Dermis microvascular lymphatic vessel endothelial cell (primary cell): Measurements from ENCODE around the gene CST9L. TPM values are rescaled to one million over a fixed set of nuclear protein-coding genes. Genes with fewer than 3 reads are reported as not detected.

Experiments
- DNase-seq, 2 donors: peaks; one replicate each; pipeline versions ENCODE4 v3.0.0 to v3.0.0-alpha.2; 2010; ENCODE audit warnings: low read depth in 2 of 2
- total RNA-seq: library from RNA; depleted of rRNA; stranded (reverse); fragments of >200 nt; gene quantifications from 2 replicates; pipeline ENCODE4 v1.2.1, GENCODE V29; 2014

Gene CST9L
- total RNA-seq, 1 donor from 2014 or later: not detected

GRCh38 chr20:23547613-23548012, 20.7 kb downstream of the CST9L start:
- DNase-seq: no peak

DNA sequence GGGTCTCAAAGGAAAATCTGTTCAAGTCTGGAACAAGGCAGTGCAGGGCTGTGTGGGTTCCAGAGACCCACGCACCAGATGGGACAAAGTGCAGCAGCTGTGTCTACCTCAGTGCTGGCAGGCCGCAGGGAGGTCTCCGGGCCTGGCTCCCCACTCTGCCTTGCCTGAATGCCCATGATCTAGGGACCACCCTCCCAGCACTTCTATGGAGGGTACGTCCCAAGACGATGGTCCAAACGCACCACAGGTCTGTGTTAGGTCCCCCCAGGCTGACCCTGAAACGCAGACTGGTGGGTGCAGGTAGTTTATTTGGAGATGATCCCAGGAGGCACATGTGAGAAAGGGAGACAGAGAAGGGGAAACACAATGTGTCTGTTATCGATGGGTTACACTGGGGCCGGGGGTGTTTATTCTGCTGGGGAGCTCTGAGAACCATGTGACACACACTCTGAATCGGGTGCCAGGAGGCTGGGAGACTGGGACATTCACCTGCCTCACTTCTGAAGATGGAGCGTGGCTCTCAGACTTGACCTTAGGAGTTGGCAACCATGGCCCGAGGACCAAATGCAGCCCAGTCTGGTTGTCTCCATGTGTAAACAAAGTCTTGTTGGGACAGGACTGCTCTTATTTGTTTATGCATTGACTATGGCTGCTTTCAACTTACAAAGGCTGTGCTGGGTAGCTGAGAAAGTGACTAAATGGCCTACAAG, 21.7 kb downstream of the CST9L start:
- DNase-seq: no peak

- no peak for DNase-seq
These were observed 24.2 kb downstream of the CST9L start for GRCh38 chr20:23544133-23544532.

- no peak for DNase-seq
These were observed 25.5 kb downstream of the CST9L start for GRCh38 chr20:23542801-23543200.

DNA sequence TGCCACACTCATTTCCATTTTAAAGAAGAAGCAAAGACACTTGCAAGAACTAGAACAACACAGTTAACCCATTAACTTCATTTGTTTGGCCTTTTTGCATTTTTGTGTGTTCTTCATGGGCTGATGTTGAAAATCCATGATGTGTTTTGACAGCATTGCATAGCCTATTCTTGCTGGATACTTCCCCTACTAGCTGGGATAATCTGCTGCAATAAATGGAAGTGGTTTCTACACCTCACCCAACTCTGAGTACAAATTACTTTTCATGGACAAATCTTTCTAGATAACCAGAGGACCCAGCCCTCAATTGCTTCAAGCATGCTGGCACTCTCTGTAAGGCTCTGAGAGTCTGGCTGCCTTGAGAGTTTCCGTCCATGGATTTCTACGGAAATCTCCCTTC, 26.5 kb downstream of the CST9L start:
- DNase-seq: no peak

DNA sequence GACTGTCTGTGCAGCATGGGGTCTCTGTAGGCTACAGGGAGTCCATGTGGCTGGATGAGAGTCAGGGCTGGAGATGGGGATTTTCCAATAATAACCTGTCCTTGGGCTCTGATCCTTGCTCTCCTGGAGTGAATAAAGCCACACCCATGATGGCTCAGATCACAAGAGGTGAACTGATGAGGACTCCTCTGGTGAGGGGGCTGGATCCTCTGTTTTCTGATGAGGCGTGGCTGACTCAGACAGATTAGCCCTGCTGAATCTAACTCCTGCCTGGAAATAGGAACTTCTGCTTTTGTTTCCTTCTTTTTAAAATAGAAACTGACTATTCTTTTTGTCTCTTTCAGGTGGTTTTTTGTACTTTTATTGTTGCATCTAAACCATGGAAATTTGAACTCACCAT, 27.0 kb downstream of the CST9L start:
- DNase-seq: no peak

- DNase-seq: no peak
These were observed 27.7 kb downstream of the CST9L start for GRCh38 chr20:23540624-23541023.

DNA sequence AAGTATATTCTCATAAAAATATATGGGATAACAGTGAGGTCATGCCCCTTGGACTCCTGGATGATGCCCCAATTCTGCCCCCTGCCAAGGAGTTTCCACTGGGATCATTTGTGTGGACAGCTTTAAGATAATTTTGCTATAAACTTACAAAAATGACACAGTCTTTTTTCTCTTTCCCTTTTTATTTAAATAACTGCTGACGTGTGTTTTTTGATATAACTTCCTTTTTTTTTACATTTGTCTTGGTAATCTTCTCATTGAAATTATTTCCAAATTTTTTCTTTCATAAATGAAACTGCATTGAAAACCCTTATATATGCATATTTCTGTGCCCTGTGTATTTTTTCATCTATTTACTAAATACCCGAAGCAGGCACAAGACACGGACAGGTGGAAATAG, 31.3 kb downstream of the CST9L start:
- no peak for DNase-seq

DNA sequence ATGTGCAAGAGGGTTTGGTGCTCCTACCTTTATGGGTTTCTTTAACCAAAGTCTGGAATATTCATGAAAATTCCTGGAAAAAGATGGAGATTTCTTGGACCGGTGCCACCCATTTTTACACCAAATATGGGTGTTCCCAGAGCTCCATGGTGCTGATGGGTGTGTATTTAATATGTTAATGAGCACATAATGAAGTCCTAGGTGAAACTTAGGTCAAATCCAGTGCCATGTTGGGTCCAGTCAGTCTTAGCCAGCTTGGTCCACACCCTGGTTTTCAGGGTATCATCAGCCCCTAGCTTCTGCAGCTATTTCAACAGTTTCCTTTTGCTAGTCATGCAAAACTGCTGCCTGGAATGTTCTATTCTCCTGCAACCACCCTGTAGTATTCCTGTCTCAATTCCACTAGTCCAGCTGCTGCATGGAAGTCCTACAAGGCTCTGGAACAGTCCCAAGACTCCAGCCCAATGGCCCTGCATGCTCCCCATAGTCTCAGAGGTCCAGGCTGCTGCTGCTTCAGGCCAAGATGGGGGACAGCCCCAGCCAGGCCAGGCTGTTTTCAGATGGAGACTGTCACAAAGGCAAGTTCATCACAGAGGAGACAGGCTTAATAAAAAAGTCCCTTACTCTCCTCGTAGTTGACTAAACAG, 31.8 kb downstream of the CST9L start:
- no peak for DNase-seq

GRCh38 chr20:23534801-23535593, 33.3 kb downstream of the CST9L start:
- no peak for DNase-seq

DNA sequence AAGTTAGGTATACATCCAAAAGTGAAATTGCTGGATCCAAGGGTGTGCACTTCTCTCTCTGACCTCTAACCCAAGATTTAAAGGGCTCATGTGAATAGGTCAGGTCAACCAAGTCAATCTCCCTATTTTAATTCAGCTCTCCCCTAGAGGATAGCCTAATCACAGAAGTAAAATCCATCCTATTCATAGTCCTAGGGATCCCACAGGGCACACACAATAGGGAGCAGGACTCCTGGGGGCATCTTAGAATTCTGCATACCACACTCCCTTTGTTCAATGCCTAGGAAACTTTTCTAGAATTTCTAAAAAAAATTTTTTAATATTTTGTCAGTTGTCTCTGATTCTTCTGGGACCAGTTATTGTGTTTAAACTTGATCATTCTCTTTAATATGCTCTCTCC, 35.1 kb downstream of the CST9L start:
- DNase-seq: no peak

DNA sequence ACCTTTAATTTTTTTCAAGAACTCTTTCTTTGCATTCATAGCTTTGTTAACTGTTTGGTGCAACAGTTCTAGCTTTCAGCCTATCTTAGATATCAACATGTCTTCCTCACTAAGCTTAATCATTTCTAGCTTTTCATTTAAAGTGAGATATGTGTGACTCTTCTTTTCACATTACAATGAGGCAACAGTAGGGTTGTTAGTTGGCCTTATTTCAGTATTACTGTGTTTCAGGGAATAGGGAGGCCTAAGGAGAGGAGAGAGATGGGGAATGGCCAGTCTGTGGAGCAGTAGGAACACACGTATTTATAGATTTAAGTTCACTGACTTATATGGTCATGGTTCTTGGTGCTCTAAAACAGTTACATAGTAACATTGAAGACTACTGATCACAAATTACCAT, 35.8 kb downstream of the CST9L start:
- DNase-seq: no peak

- no peak for DNase-seq
These were observed 37.2 kb downstream of the CST9L start for GRCh38 chr20:23530937-23531567.

DNA sequence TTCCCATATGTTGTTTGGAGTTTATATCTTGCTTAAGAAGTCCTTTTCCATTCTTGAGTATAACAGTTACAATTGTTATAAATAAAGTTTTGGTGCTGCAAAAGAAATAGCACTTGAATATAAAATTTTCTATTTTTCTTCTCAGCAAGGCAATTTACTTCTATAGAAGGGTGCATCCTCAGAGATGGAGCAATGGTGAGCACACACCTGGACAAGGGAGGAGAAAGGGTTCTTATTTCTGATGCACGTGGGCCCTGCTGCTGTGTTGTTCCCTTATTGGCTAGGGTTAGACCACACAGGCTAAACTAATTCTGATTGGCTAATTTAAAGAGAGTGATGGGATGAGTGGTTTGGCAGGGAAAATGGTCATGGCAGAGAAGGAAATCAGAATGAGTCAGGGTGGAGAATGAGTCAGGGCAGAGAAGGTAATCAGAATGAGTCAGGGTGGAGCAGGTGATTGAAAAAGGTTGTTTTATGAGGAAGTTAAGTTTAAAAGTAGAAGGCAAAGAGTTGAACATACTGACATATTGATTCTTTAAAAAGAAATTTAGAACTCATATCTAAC, 39.3 kb downstream of the CST9L start:
- DNase-seq: no peak

DNA sequence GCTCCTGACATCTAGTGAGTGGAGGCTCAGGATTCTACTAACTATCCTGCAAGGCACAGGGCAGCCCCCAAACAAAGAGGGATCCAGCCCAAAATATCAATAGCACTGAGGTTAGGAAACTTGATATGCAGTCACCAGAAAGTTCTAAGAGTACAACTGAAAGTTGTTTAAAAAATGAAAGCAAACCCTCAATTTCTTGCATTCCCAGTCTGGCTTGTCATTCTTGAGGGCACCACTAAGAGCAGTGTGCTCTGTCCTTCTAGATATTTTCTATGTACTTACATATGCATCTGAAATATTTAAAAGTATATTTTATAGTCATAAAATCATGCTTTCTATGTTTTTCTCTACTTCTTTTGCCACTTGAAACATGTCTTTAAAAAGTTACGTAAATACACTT, 41.4 kb downstream of the CST9L start:
- DNase-seq: no peak

DNA sequence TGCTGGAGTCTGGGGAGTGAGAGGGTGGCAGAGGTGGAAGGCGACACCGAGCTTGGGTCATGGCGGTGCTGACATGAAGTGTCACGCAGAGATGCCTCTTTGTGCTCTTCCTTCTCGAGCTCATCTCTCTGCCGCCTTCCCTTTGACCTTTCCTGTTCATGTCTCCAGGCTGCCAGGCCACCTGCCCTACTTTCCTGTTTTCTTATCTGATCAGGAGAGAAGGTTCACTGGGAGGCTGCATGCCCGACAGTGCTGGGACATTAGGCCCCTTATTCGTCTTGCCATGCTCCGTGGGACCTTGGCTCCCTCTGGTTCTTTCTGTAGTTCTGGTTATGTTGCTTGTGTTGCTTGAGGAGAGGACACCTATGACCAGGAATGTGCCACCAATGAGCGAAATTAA, 44.1 kb downstream of the CST9L start:
- no peak for DNase-seq

GRCh38 chr20:23520185-23520584, 48.1 kb downstream of the CST9L start:
- DNase-seq: no peak

DNA sequence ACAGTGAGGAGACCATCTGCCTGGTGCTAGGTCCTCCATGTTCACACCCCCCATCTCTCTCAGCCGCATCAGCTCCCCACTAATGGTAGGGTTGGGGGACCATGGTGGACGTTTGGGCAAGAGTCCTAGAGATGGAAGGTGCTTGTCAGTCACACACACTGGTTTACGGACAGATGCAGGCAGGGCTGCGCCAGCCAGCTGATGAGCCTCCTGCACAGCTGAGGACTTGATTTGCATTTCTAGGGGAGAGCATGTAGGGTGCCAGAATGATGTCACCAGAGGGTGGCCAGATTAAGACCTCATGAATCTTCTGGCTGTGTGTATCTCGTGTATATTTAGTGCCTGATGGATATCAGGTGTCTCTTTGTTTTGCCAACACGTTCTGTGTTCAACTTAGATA, 48.7 kb downstream of the CST9L start:
- DNase-seq: no peak

- DNase-seq: no peak
These were observed 50.6 kb downstream of the CST9L start for GRCh38 chr20:23517719-23518118.

- no peak for DNase-seq
These were observed 52.9 kb downstream of the CST9L start for GRCh38 chr20:23515250-23515939.

DNA sequence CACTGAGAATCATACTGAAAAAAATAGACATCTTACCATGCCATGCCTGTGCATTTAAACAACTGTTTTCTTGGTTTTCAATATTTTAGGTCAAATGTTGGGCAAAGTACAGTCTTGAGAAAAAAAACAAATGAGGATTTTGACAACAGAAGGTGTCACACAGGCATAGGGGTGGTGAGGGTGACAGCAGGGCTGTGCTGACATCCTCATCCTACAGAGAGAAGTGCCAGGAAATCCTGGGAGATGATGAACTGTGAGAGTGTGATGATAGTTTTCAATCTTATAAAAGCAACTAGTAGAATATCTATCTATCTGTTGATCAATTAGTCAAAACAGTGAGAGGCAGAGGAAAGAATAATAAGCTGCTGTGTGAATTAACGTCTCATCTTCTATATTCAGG, 53.4 kb downstream of the CST9L start:
- DNase-seq: no peak
